ENCODE data around the gene DSP. TPM values are rescaled to one million over a fixed set of nuclear protein-coding genes. Genes with fewer than 3 reads are reported as not detected.

DSP gene
- total and polyA plus RNA-seq, 7 donors: 0.10 to 0.49 (median 0.26) TPM

DNA sequence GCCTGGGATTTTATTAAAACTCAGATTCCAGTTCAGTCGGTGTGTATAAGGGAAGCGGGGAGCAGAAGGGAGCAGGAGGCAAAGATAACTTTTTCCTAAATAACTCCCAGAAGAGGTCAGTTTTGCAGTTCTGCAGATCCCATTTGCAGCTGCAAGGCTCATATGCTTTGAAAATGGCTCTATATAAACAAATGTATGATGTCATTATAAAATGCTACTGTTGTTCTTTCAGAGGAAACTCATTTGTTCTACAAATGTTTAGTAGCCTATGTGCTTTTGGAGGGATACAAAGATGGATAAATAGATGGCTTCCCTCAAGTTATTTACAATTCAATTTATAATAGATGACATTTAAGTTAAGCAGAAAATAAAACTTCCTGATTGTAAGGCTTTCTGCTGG, 29.2 kb upstream of the DSP start:
- WGBS, 3 donors: 68 to 75% (median 75%) methylated on average over 2 of the region's 2 CpGs
- TF ChIP-seq, protein P1, sequence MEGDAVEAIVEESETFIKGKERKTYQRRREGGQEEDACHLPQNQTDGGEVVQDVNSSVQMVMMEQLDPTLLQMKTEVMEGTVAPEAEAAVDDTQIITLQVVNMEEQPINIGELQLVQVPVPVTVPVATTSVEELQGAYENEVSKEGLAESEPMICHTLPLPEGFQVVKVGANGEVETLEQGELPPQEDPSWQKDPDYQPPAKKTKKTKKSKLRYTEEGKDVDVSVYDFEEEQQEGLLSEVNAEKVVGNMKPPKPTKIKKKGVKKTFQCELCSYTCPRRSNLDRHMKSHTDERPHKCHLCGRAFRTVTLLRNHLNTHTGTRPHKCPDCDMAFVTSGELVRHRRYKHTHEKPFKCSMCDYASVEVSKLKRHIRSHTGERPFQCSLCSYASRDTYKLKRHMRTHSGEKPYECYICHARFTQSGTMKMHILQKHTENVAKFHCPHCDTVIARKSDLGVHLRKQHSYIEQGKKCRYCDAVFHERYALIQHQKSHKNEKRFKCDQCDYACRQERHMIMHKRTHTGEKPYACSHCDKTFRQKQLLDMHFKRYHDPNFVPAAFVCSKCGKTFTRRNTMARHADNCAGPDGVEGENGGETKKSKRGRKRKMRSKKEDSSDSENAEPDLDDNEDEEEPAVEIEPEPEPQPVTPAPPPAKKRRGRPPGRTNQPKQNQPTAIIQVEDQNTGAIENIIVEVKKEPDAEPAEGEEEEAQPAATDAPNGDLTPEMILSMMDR (IDR thresholded peaks at IDR 0.05): no peak
- H3K4me1 ChIP-seq: no peaks in the 10 kb centered on the region
- no peaks in the 10 kb centered on the region for H3K9me3 ChIP-seq
- no peak for ATAC-seq
- no peak overlapping the region for H3K27ac ChIP-seq
- H3K27me3 ChIP-seq (ENCODE audit: insufficient read depth in 3 of 3, low read length in 2 of 3): peaks cover 0 to 4% (median 0%) of the 10 kb centered on the region in 3 donors
- H3K4me3 ChIP-seq: no peak overlapping the region
- no peaks in the 10 kb centered on the region for H3K36me3 ChIP-seq (ENCODE audit: insufficient read depth in 1 of 2, low read depth in 1 of 2)
- DNase-seq: no peak
- intact Hi-C loops (cut with DNase I): no loop called here

DNA sequence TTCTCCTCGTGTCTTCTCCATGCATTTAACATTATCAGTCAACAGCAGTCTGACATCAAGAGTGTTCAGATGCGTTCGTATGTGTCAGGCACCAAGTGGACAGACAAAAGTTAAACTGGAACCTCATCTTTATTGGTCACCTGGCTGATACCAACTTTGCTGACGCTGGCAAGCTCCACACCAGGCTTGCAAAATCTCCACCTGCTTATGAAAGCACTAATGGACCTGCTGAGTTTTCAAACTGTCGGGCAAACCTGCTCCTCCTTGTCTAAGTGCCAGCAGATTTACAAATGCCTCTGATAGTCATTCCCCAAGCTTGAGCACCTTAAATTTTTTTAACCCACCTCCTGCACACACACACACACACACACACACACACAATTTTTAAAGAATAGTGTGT, 27.9 kb upstream of the DSP start:
- H3K4me1 ChIP-seq: no peaks in the 10 kb centered on the region
- DNase-seq (no peak), ATAC-seq (no peak)
- H3K9me3 ChIP-seq: no peaks in the 10 kb centered on the region
- TF ChIP-seq, protein P1 (IDR thresholded peaks at IDR 0.05): no peak
- WGBS, 3 donors: 71 to 80% (median 75%) methylated on average over 5 of the region's 5 CpGs
- no peaks in the 10 kb centered on the region for H3K36me3 ChIP-seq (ENCODE audit: insufficient read depth in 1 of 2, low read depth in 1 of 2)
- H3K27ac ChIP-seq: no peak overlapping the region
- H3K27me3 ChIP-seq (ENCODE audit: insufficient read depth in 3 of 3, low read length in 2 of 3): peaks cover 0 to 4% (median 0%) of the 10 kb centered on the region in 3 donors
- no peak overlapping the region for H3K4me3 ChIP-seq
- intact Hi-C loops (cut with DNase I): no loop called here

DNA sequence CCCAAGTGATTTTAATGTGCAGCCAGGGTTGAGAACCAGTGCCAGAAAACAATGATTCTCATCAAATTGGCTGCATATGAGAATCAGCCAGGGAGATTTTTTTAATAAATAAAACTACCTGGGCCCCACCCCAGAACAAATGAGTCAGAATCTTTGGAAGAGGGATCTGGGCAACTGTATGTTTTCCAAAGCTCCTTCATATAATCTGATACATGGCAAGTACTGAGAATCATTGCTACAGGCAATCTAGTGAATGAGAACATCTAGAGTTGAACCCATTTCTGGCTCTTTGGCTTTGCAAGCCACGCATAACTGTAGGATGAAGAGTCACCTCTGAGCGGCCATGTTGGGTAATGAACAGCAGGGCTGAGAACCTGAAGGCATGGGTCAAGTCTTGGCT, 26.1 kb upstream of the DSP start:
- TF ChIP-seq, protein P1 (IDR thresholded peaks at IDR 0.05): no peak
- Histone ChIP-seq H3K27me3 (ENCODE audit: insufficient read depth in 3 of 3, low read length in 2 of 3) (peaks cover 0 to 4% (median 0%) of the 10 kb centered on the region in 3 donors), H3K4me3 (no peak overlapping the region), H3K4me1 (no peaks in the 10 kb centered on the region), H3K27ac (no peak overlapping the region), H3K9me3 (no peaks in the 10 kb centered on the region), H3K36me3 (ENCODE audit: insufficient read depth in 1 of 2, low read depth in 1 of 2) (no peaks in the 10 kb centered on the region)
- no peak for ATAC-seq
- intact Hi-C loops (cut with DNase I): no loop called here
- WGBS, 3 donors: 87 to 98% (median 87%) methylated on average over 2 of the region's 2 CpGs
- no peak for DNase-seq

DNA sequence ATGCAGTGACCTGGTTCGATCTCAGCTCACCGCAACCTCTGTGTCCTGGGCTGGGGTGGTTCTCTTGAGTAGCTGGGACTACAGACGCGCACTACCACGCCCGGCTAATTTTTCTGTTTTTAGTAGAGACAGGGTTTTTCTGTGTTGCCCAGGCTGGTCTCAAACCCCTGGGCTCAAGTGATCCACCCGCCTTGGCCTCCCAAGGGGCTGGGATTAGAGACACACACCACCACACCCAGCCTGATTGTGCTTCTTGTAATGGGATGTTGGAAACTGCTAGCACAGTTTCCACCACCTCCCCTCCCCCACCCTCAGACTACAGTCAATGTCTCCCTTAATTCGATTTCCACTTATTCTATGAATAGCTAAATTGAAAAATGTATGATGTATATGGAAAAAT, 22.6 kb upstream of the DSP start:
- H3K36me3 ChIP-seq (ENCODE audit: insufficient read depth in 1 of 2, low read depth in 1 of 2): no peaks in the 10 kb centered on the region
- no peaks in the 10 kb centered on the region for H3K9me3 ChIP-seq
- TF ChIP-seq, protein P1 (IDR thresholded peaks at IDR 0.05): no peak
- H3K27me3 ChIP-seq (ENCODE audit: insufficient read depth in 3 of 3, low read length in 2 of 3): peaks cover 0 to 5% (median 0%) of the 10 kb centered on the region in 3 donors
- ATAC-seq (no peak), DNase-seq (no peak)
- intact Hi-C loops (cut with DNase I): no loop called here
- H3K4me1 ChIP-seq: no peaks in the 10 kb centered on the region
- no peak overlapping the region for H3K27ac ChIP-seq
- no peak overlapping the region for H3K4me3 ChIP-seq
- WGBS, 3 donors: 77 to 84% (median 79%) methylated on average over 8 of the region's 8 CpGs

DNA sequence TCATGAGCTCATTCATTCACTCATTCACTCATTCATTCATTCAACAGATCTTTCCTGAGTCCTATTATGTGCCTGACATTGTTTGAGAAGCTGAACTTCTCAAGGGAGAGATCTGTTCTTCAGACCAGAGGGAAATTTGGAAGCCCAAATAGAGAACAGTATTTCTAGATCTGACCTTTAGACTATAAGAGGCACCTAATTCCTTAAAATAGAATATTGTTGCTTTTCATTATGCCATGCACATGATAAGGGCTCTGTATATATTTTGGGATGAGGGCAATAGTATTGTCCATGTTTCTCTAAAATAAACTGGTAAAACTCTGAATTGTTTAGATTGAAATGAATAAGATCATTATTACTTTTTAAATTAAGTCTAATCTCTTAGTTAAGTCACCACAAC, 18.6 kb upstream of the DSP start:
- H3K4me3 ChIP-seq: no peak overlapping the region
- intact Hi-C loops (cut with DNase I): no loop called here
- ATAC-seq (no peak), DNase-seq (no peak)
- TF ChIP-seq, protein P1 (IDR thresholded peaks at IDR 0.05): no peak
- no peaks in the 10 kb centered on the region for H3K36me3 ChIP-seq (ENCODE audit: insufficient read depth in 1 of 2, low read depth in 1 of 2)
- H3K9me3 ChIP-seq: no peaks in the 10 kb centered on the region
- no peak overlapping the region for H3K27ac ChIP-seq
- H3K27me3 ChIP-seq (ENCODE audit: insufficient read depth in 3 of 3, low read length in 2 of 3): peaks cover 0 to 16% (median 3%) of the 10 kb centered on the region in 3 donors
- H3K4me1 ChIP-seq: no peaks in the 10 kb centered on the region

Measured in psoas muscle (tissue), 8 donors.